HFFc6 (cell line): ENCODE data around the gene ST8SIA4. TPM values are rescaled to one million over a fixed set of nuclear protein-coding genes. Genes with fewer than 3 reads are reported as not detected.

Experiments used
- DNase-seq: peaks from one replicate; pipeline ENCODE4 v3.0.0-alpha.2; 2018
- H3K27ac Mint-ChIP-seq: 2 replicates; pipeline ENCODE4 v1.8.0; 2020; ENCODE audit warnings: mild to moderate bottlenecking, mixed read lengths
- H3K27me3 Mint-ChIP-seq: 2 replicates; pipeline ENCODE4 v1.8.0; 2021; ENCODE audit warnings: mild to moderate bottlenecking, moderate library complexity, mixed read lengths; ENCODE audit not compliant: insufficient read depth
- H3K36me3 Mint-ChIP-seq: 2 replicates; pipeline ENCODE4 v1.8.0; 2021; ENCODE audit warnings: low read depth, mixed read lengths
- H3K4me1 Mint-ChIP-seq: 2 replicates; pipeline ENCODE4 v1.8.0; 2020; ENCODE audit warnings: low read depth, mixed read lengths
- H3K4me3 Mint-ChIP-seq: 2 replicates; pipeline ENCODE4 v1.8.0; 2020; ENCODE audit warnings: mild to moderate bottlenecking, moderate library complexity, mixed read lengths
- H3K9me3 Mint-ChIP-seq: 2 replicates; pipeline ENCODE4 v1.8.0; 2020; ENCODE audit warnings: mild to moderate bottlenecking, mixed read lengths
- CTCF ChIP-seq: fragments of 200-600 bp; sonication (generic); IDR thresholded peaks from 2 replicates; pipeline ENCODE4 v1.5.0; 2021; ENCODE audit warnings: antibody characterized with exemption, mild to moderate bottlenecking
- total RNA-seq, 6 experiments: library from RNA; stranded (reverse); fragmentation: NEBNext Ultra II Directional; extraction: Animal tissue kit (Norgen Biotek cat#: 25700); gene quantifications; 2 replicates in 1 of 6; 3 replicates in 5 of 6; pipeline ENCODE4 v1.2.3, GENCODE V29; 2021

ST8SIA4 gene
- total RNA-seq, 6 experiments from 2014 or later: not detected

GRCh38 chr5:100852051-100852450 lies 51.0 kb downstream of the ST8SIA4 start:
- TF ChIP-seq CTCF: no peak
- Mint-ChIP-seq H3K36me3 (no peaks in the 10 kb centered on the region), H3K9me3 (peaks cover 7% of the 10 kb centered on the region), H3K27ac (no peak overlapping the region), H3K4me1 (no peaks in the 10 kb centered on the region), H3K4me3 (no peak overlapping the region), H3K27me3 (peaks cover 2% of the 10 kb centered on the region; the same call in 1 of the 2 replicates)
- no peak for DNase-seq

GRCh38 chr5:100846772-100847171 lies 56.3 kb downstream of the ST8SIA4 start:
- TF ChIP-seq CTCF: no peak
- Mint-ChIP-seq H3K27ac (no peak overlapping the region), H3K9me3 (peaks cover 9% of the 10 kb centered on the region), H3K4me3 (no peak overlapping the region), H3K27me3 (no peaks in the 10 kb centered on the region), H3K36me3 (no peaks in the 10 kb centered on the region), H3K4me1 (no peaks in the 10 kb centered on the region)
- DNase-seq: no peak

- H3K27ac Mint-ChIP-seq: no peak overlapping the region
- no peak for TF ChIP-seq CTCF
Measured at GRCh38 chr5:100842080-100842479, 61.0 kb downstream of the ST8SIA4 start.

GRCh38 chr5:100841358-100842076 lies 61.6 kb downstream of the ST8SIA4 start:
- no peaks in the 10 kb centered on the region for H3K4me1 Mint-ChIP-seq
- DNase-seq: no peak
- H3K4me3 Mint-ChIP-seq: no peak overlapping the region
- no peak for TF ChIP-seq CTCF
- H3K36me3 Mint-ChIP-seq: no peaks in the 10 kb centered on the region
- H3K27ac Mint-ChIP-seq: no peak overlapping the region
- no peaks in the 10 kb centered on the region for H3K27me3 Mint-ChIP-seq
- peaks cover 32% of the 10 kb centered on the region for H3K9me3 Mint-ChIP-seq

More at GRCh38 chr5:100842080-100842479, 61.0 kb downstream of the ST8SIA4 start:
- no peaks in the 10 kb centered on the region for H3K27me3 Mint-ChIP-seq
- H3K36me3 Mint-ChIP-seq: no peaks in the 10 kb centered on the region
- peaks cover 32% of the 10 kb centered on the region for H3K9me3 Mint-ChIP-seq
- H3K4me1 Mint-ChIP-seq: no peaks in the 10 kb centered on the region
- no peak overlapping the region for H3K4me3 Mint-ChIP-seq
- DNase-seq: no peak

- no peaks in the 10 kb centered on the region for H3K4me1 Mint-ChIP-seq
- H3K36me3 Mint-ChIP-seq: no peaks in the 10 kb centered on the region
- no peak for DNase-seq
- no peaks in the 10 kb centered on the region for H3K27me3 Mint-ChIP-seq
- H3K27ac Mint-ChIP-seq: no peak overlapping the region
- no peak overlapping the region for H3K4me3 Mint-ChIP-seq
- no peak for TF ChIP-seq CTCF
- peaks cover 25% of the 10 kb centered on the region for H3K9me3 Mint-ChIP-seq
Measured at GRCh38 chr5:100840789-100841188, 62.3 kb downstream of the ST8SIA4 start.
